Fibroblast of the aortic adventitia (primary cell): ENCODE results near the gene SETBP1. TPM values are rescaled to one million over a fixed set of nuclear protein-coding genes. Genes with fewer than 3 reads are reported as not detected.

ENCODE experiments used
- DNase-seq: peaks from one replicate; pipeline ENCODE4 v3.0.0-alpha.2; 2010; ENCODE audit warnings: low read depth
- H3K4me3 ChIP-seq: 2 replicates; pipeline ENCODE4 v1.5.1; 2011; ENCODE audit warnings: low read depth, mild to moderate bottlenecking, control low read depth, low read length, moderate library complexity
- total RNA-seq: library from RNA; depleted of rRNA; stranded (reverse); fragments of >200 nt; gene quantifications from 2 replicates; pipeline ENCODE4 v1.2.3, GENCODE V29; 2012; ENCODE audit warnings: low replicate concordance
- TF ChIP-seq, protein P1 (sequence below): IDR thresholded peaks from 2 replicates; pipeline ENCODE4 v1.5.1; 2011; ENCODE audit warnings: mild to moderate bottlenecking, low read length, control low read depth, inconsistent platforms; ENCODE audit not compliant: insufficient read depth

SETBP1 gene
- total RNA-seq, 1 donor, result 10.5 TPM

DNA sequence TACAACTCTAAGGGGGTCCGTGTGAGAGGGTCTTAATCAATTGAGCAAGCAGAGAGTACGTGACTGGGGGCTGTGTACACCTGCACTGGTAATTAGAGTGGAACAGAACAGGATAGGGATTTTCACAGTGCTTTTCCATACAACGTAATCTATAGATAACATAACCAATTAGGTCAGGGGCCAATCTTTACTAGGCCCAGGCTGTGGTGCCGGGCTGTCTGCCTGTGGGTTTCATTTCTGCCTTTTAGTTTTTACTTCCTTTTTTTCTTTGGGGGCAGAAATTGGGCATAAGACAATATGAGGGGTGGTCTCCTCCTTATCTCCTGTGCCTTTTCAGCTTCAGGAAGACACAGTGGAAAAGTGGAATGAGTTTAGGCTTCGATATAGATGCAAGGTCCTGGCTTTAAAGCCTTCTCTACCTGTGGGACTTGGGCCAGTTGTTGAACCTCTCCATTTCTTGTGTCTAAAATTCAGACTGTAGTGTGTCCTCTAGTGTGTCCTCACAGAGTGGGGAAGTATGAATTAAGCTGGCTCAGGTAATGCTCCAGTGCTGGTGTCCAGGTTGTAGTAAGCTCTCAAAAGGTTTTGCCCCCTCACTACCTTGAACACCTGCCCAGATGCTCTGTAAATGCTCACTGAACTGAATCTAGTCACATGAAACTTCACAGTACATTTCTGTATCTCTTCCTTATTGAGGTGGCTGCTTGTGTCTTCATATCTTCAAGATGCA lies 422.8 kb downstream of the SETBP1 start:
- no peak overlapping the region for H3K4me3 ChIP-seq
- TF ChIP-seq, protein P1, sequence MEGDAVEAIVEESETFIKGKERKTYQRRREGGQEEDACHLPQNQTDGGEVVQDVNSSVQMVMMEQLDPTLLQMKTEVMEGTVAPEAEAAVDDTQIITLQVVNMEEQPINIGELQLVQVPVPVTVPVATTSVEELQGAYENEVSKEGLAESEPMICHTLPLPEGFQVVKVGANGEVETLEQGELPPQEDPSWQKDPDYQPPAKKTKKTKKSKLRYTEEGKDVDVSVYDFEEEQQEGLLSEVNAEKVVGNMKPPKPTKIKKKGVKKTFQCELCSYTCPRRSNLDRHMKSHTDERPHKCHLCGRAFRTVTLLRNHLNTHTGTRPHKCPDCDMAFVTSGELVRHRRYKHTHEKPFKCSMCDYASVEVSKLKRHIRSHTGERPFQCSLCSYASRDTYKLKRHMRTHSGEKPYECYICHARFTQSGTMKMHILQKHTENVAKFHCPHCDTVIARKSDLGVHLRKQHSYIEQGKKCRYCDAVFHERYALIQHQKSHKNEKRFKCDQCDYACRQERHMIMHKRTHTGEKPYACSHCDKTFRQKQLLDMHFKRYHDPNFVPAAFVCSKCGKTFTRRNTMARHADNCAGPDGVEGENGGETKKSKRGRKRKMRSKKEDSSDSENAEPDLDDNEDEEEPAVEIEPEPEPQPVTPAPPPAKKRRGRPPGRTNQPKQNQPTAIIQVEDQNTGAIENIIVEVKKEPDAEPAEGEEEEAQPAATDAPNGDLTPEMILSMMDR, result no peak
- DNase-seq, result no peak

DNA sequence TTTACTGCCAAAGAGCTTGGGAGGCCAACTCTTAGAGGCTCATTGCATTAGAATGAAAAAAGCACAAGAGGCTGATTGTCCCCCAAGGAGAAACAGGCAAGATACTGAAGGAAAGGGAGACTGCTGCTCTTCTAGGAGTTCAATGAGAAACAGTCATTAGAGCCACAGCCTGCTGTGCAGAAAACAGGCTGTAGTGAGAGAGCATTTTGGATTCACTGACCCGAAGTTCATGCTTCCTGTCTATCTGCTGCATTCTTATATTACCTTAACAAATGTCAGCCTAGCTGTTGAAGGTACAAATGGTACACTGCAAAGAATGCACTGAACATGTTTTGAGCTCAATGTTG lies 423.3 kb downstream of the SETBP1 start:
- TF ChIP-seq, protein P1, result no peak
- no peak overlapping the region for H3K4me3 ChIP-seq
- no peak for DNase-seq

DNA sequence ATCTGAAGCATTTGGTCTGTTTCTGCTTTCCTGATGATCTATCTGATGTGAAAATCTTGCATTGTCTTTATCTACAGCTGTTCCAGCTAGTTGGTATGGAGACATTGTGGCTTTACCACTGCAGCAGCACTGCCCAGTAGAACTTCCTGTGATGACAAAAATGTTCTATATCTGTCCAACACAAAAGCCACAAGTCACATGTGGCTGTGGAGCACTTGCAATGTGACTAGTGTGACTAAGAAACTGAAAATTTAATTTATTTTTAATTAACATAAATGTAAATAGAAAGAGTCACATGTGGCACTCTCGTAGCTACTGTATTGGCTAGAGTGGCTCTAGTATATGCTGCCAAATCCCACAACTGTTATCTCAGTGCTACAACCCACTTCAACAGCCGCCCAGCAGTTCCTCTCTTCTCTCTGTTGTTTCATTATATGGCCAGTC lies 425.7 kb downstream of the SETBP1 start:
- DNase-seq, result peak; percentile 56
- TF ChIP-seq, protein P1, result no peak
- H3K4me3 ChIP-seq, result no peak overlapping the region

DNA sequence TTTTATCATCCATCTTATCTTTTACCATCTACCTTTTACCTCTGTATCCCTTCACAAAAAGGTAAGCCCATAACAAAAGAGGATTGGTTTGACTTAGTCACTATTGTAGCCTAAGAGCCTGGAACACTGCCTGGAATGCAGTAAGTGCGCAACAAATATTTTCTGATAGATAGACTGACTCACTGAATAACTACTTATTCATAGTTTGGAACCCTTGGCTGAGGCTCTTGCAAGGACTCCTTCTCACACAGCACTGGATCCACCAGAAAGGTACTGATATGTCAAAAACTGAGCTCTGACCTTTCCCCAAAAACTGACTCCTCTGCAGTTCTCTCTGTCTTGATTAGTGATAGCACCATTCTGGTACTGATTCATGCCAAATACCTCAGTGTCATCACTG lies 426.7 kb downstream of the SETBP1 start:
- TF ChIP-seq, protein P1, result no peak
- no peak overlapping the region for H3K4me3 ChIP-seq
- DNase-seq, result peak; percentile 87

DNA sequence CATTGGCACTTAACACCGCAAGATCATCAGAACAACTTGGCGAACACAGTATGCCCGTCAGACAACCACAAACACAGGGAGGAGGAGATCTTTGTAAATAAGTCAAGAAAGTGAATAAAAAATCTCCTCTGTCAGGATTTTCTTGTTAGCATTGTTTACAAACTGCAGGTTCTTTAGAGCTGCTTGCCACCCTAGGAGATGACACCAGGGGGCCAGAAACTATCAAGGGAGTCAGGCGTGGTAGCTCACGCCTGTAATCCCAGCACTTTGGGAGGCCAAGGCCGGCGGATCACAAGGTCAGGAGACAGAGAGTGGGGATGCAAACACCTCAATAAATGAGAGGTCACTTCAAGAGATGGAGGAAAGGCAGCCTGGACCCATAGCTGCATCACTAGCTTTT lies 428.1 kb downstream of the SETBP1 start:
- TF ChIP-seq, protein P1, result no peak
- DNase-seq, result no peak
- H3K4me3 ChIP-seq, result no peak overlapping the region

DNA sequence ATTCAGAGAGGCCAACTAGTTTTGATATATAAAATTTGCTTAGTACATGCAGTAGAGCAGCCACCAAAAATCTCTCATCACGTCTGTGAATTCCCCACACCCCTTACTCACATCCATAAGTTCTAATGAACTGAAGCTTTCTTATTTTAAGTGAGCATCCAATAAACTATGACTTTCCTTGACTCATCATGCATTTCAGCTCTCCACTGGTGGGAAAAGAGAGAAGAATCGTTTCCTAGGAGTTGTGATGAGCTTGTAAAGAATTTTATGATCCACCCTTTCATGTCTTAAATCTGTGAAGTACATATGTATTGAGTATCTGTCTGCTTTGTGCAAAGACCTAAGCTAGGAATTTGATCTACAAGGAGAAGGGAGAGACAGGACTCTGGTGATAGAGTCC lies 428.6 kb downstream of the SETBP1 start:
- TF ChIP-seq, protein P1, result no peak
- no peak for DNase-seq
- no peak overlapping the region for H3K4me3 ChIP-seq

DNA sequence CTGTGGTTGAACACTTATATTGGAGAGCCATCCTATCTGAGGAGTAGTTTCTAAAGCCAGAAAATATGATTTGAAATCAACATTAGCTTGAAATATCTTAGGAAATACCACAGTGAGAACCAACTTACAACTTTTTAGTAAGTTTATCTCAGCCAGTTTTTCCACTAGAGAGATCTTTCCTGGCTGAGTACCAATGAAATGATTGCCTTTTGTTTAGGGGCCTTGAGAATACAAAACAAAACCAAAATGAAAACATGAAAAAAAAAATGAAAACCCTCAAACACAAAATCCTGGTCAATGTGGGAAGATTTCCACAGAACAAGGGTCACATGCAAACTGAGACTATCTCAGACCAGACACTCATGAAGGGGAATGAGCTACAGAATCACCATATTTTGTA lies 429.0 kb downstream of the SETBP1 start:
- peak; percentile 10 for DNase-seq
- TF ChIP-seq, protein P1, result no peak
- H3K4me3 ChIP-seq, result no peak overlapping the region
